HL-60/S4 treated with phorbol 12-myristate 13-acetate at 8.2 ng/mL for 4 days and 3 days (cell line): ENCODE results near the gene NCOR2.

Experiments used
- in situ Hi-C: fragments of 300-500 bp; cut with MboI; formaldehyde crosslinking; loops from 2 replicates; pipeline ENCODE4 v1.15.0; 2022; ENCODE audit warnings: low sequenced_read_pairs

NCOR2 gene

GRCh38 chr12:124578445-124578844 is 11.0 kb upstream of the NCOR2 start:
- in situ Hi-C loops, result no loop called here

- in situ Hi-C loops, result no loop called here
These were observed 10.6 kb upstream of the NCOR2 start for GRCh38 chr12:124577986-124578385.

GRCh38 chr12:124577374-124577773 is 10.0 kb upstream of the NCOR2 start:
- in situ Hi-C loops, result no loop called here

- in situ Hi-C loops, result no loop called here
These were observed 8.7 kb upstream of the NCOR2 start for GRCh38 chr12:124576061-124576650.

GRCh38 chr12:124573839-124574786 is 6.7 kb upstream of the NCOR2 start:
- in situ Hi-C loops, result no loop called here

- in situ Hi-C loops, result no loop called here
These were observed 4.1 kb upstream of the NCOR2 start for GRCh38 chr12:124571556-124571955.

GRCh38 chr12:124570810-124571209 is 3.4 kb upstream of the NCOR2 start:
- in situ Hi-C loops, result no loop called here

GRCh38 chr12:124569375-124570148 is 2.1 kb upstream of the NCOR2 start:
- in situ Hi-C loops, result loop anchor here (10.0 kb wide), 1 partner anchor 115 kb away; no protein-coding TSS in a partner anchor

- in situ Hi-C loops, result loop anchor here (10.0 kb wide), 1 partner anchor 116 kb away; no protein-coding TSS in a partner anchor
These were observed 1.3 kb upstream of the NCOR2 start for GRCh38 chr12:124568431-124569374.

- in situ Hi-C loops, result loop anchor here (10.0 kb wide), 1 partner anchor 117 kb away; no protein-coding TSS in a partner anchor
These were observed 411 bp upstream of the NCOR2 start for GRCh38 chr12:124567673-124568373.

- in situ Hi-C loops, result loop anchor here (10.0 kb wide), 1 partner anchor 118 kb away; no protein-coding TSS in a partner anchor
These were observed 1.0 kb downstream of the NCOR2 start for GRCh38 chr12:124566161-124566996.

GRCh38 chr12:124565656-124566160 is 1.7 kb downstream of the NCOR2 start:
- in situ Hi-C loops, result loop anchor here (10.0 kb wide), 1 partner anchor 119 kb away; no protein-coding TSS in a partner anchor

GRCh38 chr12:124564971-124565491 is 2.4 kb downstream of the NCOR2 start:
- in situ Hi-C loops, result loop anchor here (10.0 kb wide), 1 partner anchor 120 kb away; no protein-coding TSS in a partner anchor

GRCh38 chr12:124564232-124564958 is 3.0 kb downstream of the NCOR2 start:
- in situ Hi-C loops, result loop anchor here (10.0 kb wide), 1 partner anchor 120 kb away; no protein-coding TSS in a partner anchor

GRCh38 chr12:124563809-124564208 is 3.6 kb downstream of the NCOR2 start:
- in situ Hi-C loops, result loop anchor here (10.0 kb wide), 1 partner anchor 121 kb away; no protein-coding TSS in a partner anchor

- in situ Hi-C loops, result loop anchor here (10.0 kb wide), 1 partner anchor 121 kb away; no protein-coding TSS in a partner anchor
These were observed 4.0 kb downstream of the NCOR2 start for GRCh38 chr12:124563401-124563800.

GRCh38 chr12:124562796-124563181 is 4.6 kb downstream of the NCOR2 start:
- in situ Hi-C loops, result loop anchor here (10.0 kb wide), 1 partner anchor 122 kb away; no protein-coding TSS in a partner anchor
